GM19463 (cell line): ENCODE measurements around the gene HP.

Source experiments
- ATAC-seq: cut with Tn5 transposase; IDR thresholded peaks from one replicate; pipeline ENCODE4 v1.9.1; 2021; ENCODE audit warnings: mild to moderate bottlenecking, moderate library complexity; ENCODE audit not compliant: unreplicated experiment

The HP gene

GRCh38 chr16:72084445-72084844, 30.1 kb downstream of the HP start:
- no peak for ATAC-seq

DNA sequence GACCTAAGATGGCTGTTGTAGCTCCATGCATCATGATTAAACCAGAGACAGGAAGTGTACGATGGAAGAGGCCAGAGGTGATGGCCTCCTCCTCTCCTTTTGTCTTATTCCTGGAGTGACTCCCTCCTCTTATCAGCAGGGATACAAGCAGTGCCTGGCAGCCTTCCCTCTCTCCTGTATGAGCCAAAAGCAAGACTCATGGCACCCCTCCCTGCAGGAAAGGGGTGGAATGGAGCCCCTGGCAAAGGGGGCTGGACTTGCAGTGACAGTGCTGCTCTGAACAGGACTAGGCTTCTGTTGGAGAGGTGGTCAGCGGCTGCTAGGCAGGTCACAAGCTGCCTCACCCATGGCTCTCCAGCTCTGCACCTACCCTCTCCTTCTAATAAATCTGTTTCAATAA, 30.7 kb downstream of the HP start:
- ATAC-seq, result no peak

DNA sequence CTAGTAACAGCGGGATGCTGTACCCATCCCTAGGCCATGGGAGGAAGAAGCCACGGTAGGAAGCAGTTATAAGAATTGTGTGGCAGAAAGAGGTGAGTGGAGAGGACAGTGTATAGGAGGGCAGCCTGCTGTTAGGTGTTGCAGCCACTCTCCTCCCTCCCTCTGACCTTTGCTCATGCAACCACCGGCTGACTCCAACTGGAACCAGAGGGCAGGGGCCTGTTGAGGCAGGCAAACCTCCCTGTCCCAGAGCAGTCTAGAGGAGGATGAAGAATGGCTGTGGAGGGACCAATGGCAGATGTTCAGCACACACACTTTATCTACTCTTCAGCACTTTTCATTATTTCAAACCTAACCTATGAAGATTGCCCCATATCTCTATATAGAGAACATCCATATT, 36.9 kb downstream of the HP start:
- ATAC-seq, result no peak

DNA sequence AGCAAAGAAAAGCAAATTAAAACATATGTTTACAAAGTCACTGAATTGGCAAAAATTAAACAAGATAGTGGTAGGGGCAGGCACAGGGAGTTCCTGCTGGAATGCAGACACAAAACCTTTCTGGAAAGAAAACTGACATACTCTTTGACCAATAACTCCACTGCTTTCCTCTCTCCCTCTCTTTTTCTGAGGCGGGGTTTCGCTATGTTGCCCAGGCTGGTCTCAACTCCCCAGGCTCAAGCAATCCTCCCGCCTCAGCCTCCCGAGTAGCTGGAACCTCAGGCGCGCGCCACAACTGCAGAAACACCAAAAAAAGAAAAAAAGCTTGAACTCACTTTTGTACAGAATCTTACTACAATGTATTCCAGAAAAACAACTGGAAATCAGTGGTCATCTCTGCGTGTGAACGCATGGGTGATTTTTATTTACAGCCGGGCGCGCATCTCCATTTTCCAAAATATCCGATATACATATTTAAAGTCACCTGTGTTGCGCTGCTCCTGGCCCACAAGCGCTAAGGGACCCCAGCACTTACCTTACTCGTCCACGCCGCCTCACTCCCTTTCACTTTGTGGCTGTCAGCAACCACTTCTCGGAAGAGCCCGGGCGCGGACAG, 38.6 kb downstream of the HP start:
- no peak for ATAC-seq

GRCh38 chr16:72093448-72094265, 39.4 kb downstream of the HP start, which contains the start of the genes DHX38 and TXNL4B:
Gene DHX38 (plus strand): TSS chr16:72093847. CDS start chr16:72096158, 2,311 bp downstream.
Gene TXNL4B (minus strand): TSS chr16:72093620. CDS start chr16:72090749, 2,871 bp downstream.
- ATAC-seq, result peak; percentile 97

DNA sequence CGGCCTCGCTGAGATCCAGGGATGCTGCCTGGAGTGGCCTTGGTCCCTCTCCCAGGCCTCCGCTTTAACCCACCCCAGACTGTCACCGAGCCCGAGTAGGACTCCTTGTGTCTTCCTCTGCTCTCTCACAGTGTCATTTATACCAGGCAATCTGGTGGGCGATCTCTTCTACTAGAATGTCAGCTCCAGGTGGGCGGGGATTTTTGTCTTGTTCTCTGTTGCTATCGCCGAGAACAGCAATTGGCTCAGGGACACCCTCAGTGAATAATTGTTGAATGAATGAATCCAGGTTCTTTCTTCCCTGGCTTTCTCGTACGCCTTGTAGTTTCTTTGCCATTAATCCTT, 39.9 kb downstream of the HP start:
- ATAC-seq, result no peak

DNA sequence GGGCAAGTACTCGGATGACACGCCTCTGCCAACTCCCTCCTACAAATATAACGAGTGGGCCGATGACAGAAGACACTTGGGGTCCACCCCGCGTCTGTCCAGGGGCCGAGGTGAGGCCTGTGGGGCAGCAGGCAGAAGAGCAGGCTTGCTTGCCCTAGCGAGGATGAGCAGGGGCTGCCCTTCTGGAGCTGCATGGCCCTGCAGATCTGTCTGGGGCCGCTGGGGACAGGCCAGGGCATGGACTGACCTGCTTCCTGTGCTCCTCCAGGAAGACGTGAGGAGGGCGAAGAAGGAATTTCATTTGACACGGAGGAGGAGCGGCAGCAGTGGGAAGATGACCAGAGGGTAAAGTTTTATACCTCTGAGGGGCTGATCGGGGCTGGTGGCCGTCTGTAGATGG, 44.6 kb downstream of the HP start:
- ATAC-seq, result no peak

DNA sequence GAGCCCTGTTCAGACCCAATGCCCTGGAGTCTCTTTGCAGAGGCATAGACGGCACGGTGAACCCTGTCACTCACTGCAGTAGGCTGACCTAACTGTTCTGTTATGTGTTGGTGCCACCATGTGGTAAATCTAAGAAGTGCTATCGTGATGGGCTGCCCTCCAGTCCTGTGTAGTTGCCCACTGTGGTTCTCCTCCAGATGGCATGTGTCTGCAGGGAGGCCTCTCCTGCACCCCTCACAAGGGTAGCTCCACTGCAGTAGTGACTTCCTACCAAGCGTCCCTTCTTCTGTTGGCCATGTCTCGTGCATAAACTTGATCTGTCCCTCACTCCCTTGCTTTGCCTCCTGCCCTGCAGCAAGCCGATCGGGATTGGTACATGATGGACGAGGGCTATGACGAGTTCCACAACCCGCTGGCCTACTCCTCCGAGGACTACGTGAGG, 45.1 kb downstream of the HP start:
- peak; percentile 92 for ATAC-seq

DNA sequence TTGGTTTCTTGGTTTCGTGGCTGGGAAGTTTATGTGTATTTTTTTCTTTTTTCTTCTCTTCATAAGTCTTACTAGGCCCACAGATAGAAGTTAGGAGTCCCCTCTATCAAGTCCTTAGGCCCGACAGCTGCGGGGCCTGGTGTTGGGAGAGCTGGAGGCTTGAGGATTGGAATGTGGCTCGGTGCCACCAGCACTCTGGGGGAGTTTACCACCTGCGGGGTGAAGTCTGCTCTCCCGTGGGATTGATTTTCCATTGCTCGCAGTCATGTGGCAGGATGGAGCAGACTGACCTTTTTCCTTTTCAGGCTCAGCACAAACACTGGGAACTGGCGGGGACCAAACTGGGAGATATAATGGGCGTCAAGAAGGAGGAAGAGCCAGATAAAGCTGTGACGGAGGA, 46.9 kb downstream of the HP start:
- no peak for ATAC-seq

- no peak for ATAC-seq
These were observed 50.6 kb downstream of the HP start for GRCh38 chr16:72104905-72105304.

- ATAC-seq, result no peak
These were observed 51.7 kb downstream of the HP start for GRCh38 chr16:72105978-72106377.

- ATAC-seq, result no peak
These were observed 53.1 kb downstream of the HP start for GRCh38 chr16:72107371-72107770.

GRCh38 chr16:72108353-72109102, 54.2 kb downstream of the HP start:
- ATAC-seq, result no peak

DNA sequence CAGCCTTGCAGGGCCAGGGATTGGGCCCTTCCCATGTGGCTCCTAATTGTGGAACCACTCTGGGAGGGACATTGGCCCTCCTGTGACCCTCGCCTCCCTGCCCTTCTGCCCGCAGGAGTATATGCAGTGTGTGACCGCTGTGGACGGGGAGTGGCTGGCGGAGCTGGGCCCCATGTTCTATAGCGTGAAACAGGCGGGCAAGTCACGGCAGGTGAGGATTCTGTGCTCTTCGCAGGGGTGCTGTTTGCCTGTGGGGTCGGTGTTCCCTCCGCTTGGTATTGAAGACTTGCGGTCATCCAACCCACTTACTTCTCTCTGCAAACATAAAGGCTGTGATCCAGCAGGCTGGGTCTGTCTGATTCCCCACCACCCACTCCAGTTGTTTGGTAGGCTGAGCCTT, 55.0 kb downstream of the HP start:
- no peak for ATAC-seq

DNA sequence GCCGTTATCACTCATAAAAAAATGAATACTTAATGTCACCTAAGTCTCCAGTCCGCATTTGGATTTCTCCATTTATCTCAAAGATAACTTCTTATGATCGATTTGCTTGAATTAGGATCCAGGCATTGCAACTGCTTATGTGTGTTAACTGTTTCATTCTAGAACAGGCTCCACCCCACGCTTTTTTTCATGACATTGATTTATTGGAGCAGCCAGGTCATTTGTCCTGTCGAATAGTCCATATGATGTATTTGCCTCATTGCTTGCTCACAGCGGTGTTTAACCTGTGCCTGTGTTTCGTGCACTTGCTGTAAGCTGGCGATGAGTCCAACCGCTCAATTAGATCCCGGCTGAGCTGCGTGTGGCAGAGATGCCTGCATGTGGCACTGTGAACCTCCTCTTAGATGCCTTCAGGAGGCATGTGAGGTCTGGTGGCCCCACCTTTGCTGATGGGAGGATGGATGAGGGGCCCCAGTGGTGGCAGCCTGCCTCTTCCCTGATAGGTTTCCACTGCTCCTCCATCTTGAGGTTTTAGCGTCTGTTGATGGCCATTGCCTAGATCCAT, 55.7 kb downstream of the HP start:
- no peak for ATAC-seq
